Measurements from ENCODE around the gene PPP1R11.

Gene PPP1R11

DNA sequence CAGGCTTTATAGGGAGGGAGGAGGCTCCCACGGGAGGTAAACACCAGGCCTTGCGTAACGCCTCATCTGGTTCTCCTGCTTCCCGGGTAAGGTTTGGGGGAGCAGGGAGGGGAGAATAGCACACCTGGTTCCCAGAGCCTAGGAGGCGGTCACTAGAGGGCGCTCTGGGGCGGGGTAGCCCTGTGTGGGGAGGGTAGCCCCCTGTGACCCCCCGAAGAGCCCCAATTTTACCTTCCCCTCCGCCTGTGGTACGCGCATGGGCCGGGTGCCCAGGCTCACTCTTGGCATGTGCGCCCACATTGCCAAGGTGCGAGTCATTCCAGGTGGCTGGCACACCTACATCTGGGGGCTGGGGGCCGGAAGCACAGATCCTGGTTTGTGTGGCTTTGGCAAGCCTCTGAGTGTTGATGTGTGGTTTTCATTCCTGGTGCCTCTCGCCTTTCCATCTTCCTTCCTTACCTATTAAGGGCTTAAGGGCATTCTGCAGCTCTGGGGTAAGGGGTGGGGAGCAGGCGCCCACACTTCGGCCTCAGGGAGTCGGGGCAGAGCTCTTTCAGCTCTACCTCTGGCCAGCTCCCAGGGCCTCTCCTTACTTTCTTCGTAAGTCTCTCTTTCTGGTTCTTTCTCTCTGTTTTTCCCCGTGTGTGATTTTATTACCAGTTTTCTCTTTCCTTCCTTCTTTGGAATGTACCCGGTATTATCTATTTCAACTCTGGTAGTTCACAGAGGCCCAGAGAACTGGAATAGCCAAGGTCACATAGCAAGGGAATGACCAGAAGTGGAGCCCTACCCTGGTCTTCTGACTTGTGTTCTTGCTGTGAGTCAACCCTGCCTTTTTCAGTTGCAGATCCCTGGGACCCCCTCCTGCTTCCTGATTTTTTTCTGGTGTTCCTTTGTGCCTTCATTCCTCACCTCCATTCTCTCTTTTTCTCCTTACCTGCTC lies 9.1 kb downstream of the PPP1R11 start:
- peaks cover 94% of the 10 kb centered on the region for H3K27me3 ChIP-seq

DNA sequence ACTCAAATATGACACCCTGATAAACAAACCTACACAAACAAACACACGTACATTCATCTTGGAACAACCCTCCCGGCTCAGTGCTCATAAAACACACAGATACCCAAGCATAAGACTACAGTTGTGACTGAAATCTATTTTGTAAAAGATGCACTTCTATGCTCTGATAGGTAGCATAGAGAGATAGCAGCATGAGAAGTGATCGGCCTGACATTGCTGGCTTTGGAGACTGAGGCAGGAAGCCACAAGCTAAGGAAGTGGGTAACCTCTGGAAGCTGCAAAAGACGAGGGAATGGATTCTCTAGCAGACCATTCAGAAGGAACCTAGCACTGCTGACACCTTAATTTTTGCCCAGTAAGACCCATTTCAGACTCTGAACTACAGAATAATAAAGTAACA lies 10.2 kb downstream of the PPP1R11 start:
- Histone ChIP-seq H3K27ac (no peak overlapping the region), H3K4me1 (ENCODE audit: control insufficient read depth in 1 of 2, insufficient read depth in 1 of 2, low read depth in 1 of 2, low read length in 1 of 2) (no peaks in the 10 kb centered on the region), H3K27me3 (peaks cover 82% of the 10 kb centered on the region), H3K4me3 (ENCODE audit: low read depth in 1 of 2, low read length in 1 of 2) (no peak overlapping the region), H3K9me3 (no peaks in the 10 kb centered on the region), H3K36me3 (no peaks in the 10 kb centered on the region)
- TF ChIP-seq, protein P1, sequence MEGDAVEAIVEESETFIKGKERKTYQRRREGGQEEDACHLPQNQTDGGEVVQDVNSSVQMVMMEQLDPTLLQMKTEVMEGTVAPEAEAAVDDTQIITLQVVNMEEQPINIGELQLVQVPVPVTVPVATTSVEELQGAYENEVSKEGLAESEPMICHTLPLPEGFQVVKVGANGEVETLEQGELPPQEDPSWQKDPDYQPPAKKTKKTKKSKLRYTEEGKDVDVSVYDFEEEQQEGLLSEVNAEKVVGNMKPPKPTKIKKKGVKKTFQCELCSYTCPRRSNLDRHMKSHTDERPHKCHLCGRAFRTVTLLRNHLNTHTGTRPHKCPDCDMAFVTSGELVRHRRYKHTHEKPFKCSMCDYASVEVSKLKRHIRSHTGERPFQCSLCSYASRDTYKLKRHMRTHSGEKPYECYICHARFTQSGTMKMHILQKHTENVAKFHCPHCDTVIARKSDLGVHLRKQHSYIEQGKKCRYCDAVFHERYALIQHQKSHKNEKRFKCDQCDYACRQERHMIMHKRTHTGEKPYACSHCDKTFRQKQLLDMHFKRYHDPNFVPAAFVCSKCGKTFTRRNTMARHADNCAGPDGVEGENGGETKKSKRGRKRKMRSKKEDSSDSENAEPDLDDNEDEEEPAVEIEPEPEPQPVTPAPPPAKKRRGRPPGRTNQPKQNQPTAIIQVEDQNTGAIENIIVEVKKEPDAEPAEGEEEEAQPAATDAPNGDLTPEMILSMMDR (IDR thresholded peaks at IDR 0.05) = no peak

More for the DNA sequence above, 9.1 kb downstream of the PPP1R11 start:
- H3K4me3 ChIP-seq (ENCODE audit: low read depth in 1 of 2, low read length in 1 of 2) = no peak overlapping the region
- no peak overlapping the region for H3K27ac ChIP-seq
- no peaks in the 10 kb centered on the region for H3K36me3 ChIP-seq
- TF ChIP-seq, protein P1 (IDR thresholded peaks at IDR 0.05) = no peak
- no peaks in the 10 kb centered on the region for H3K9me3 ChIP-seq
- H3K4me1 ChIP-seq (ENCODE audit: control insufficient read depth in 1 of 2, insufficient read depth in 1 of 2, low read depth in 1 of 2, low read length in 1 of 2) = no peaks in the 10 kb centered on the region

DNA sequence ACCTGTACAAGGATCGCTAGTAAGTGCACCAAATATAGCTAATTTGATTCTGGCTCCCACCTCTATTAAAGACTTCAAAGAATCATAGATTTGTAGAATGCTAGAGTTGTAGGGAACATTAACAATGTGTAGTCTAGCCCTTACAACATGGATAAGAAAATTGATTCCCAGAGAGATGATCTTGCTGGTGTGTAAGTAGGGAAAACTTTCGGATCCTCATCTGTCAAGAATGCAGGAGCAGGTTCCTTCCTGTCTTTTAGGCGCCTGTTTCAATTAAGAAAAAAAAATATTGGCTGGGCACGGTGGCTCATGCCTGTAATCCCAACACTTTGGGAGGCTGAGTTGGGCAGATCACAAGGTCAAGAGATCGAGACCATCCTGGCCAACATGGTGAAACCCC lies 20.9 kb downstream of the PPP1R11 start:
- no peaks in the 10 kb centered on the region for H3K9me3 ChIP-seq
- TF ChIP-seq, protein P1 (IDR thresholded peaks at IDR 0.05) = no peak
- no peaks in the 10 kb centered on the region for H3K36me3 ChIP-seq
- peaks cover 66% of the 10 kb centered on the region for H3K27me3 ChIP-seq
- no peaks in the 10 kb centered on the region for H3K4me1 ChIP-seq (ENCODE audit: control insufficient read depth in 1 of 2, insufficient read depth in 1 of 2, low read depth in 1 of 2, low read length in 1 of 2)
- no peak overlapping the region for H3K4me3 ChIP-seq (ENCODE audit: low read depth in 1 of 2, low read length in 1 of 2)
- H3K27ac ChIP-seq = no peak overlapping the region

DNA sequence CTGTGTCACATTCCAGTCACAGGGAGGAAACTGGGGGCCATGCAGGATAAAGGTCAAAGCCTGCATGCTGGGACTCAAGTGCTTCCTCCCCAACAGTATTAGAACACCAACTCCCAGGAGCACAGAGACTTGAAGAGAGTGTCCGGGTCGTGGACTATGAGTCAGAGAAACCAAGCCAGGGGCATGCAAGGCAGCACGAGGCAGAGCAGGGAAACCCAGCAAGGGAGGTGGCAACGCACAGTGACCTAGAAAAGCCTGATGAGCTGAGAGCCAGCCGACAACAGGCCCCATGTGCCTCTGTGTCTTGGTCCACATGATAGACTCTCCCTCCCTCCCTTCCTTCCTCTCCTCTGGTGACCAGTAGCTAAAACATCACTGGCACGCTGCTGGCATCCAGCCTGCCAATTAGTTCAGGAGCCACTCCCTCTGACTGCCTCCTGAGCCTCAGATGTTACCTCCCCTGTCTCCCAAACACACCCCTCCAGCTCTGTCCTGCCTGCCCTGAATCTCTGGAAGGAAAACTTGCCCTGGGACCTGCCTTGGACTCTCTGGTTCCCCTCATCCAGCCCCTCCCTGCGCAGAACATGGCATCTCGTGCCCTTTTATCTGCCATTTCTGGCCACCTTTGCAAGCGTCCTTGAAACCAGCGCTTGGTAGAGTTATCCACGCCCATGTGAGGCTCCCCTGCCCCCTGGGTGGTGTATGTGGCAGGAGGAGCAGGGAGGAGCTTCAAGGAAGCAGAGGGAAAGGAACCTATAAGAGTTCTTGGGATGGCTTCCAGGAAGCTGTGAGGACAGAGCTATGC lies 24.8 kb downstream of the PPP1R11 start:
- TF ChIP-seq, protein P1 (IDR thresholded peaks at IDR 0.05) = no peak
- Histone ChIP-seq H3K36me3 (no peaks in the 10 kb centered on the region), H3K27ac (no peak overlapping the region), H3K27me3 (peaks cover 98% of the 10 kb centered on the region), H3K4me3 (ENCODE audit: low read depth in 1 of 2, low read length in 1 of 2) (no peak overlapping the region), H3K9me3 (no peaks in the 10 kb centered on the region), H3K4me1 (ENCODE audit: control insufficient read depth in 1 of 2, insufficient read depth in 1 of 2, low read depth in 1 of 2, low read length in 1 of 2) (no peaks in the 10 kb centered on the region)

DNA sequence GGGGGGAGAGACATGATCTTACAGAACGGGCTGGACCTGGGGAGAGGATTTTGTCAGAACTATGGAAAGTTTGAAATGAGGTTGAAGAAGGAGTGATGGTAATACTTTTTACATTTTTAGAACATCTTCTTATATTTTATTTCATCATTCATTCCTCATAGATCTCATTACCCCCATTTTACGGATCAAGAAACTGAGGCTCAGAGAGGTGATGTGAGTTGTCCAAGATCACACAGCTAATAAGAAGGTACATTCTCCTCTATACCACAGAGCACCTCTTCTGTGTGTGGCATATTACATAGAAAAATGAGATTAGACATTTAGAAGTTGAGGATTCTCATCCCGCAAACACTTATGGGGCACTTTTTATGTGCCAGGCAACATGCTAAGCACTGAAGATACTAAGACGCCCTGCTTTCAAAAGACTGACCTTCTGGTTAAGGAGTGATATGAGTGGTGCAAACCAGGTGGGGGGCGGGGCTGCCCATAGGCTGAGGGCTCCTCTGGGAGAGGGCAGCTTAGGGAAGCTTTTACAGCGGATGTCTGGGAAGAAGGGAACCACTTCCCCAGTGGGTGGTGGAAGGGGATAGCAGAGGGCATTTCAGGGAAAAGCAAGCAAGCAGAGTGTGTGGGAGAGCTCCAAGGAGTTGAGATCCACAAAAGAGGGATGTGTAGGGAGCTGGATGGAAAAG lies 26.0 kb downstream of the PPP1R11 start:
- H3K4me3 ChIP-seq (ENCODE audit: low read depth in 1 of 2, low read length in 1 of 2) = no peak overlapping the region
- TF ChIP-seq, protein P1 (IDR thresholded peaks at IDR 0.05) = no peak
- H3K4me1 ChIP-seq (ENCODE audit: control insufficient read depth in 1 of 2, insufficient read depth in 1 of 2, low read depth in 1 of 2, low read length in 1 of 2) = no peaks in the 10 kb centered on the region
- no peak overlapping the region for H3K27ac ChIP-seq
- H3K36me3 ChIP-seq = no peaks in the 10 kb centered on the region
- H3K9me3 ChIP-seq = no peaks in the 10 kb centered on the region
- peaks cover 98% of the 10 kb centered on the region for H3K27me3 ChIP-seq

All from neutrophil (primary cell).